Measurements from ENCODE around the gene RIBC1.
"Not testable (repeated sequence)": the region's sequence is repeated elsewhere in the genome, so short reads cannot be mapped to it uniquely, and the experiment has no call there.

Gene RIBC1

DNA sequence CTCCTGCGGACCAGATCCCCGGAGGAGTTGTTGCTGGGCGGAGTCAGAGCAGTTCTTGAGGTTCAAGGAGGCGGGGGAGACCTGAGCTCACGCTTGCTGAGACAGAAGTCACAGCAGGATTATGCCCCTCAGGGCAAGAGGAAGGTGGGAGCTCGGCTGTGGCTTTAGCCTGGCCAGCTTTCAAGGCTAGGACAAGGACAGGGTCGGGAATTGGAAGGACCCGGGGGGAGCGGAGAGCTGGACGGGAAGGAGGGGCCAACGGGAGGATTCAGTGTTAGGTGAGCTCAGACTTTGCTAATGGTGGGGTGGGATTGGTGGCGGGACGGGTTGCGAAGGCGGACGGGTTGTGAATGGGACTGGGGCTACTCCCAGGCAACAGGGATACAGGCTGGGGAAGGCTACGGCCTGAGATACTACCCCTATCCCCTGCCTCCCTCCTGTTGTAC lies at the start of gene RIBC1:
TSS of gene RIBC1 (plus strand) at position 13 of the 446 bp plus-strand sequence. CDS start 3,404 bp downstream, outside the sequence.
- DNase-seq (ENCODE audit: low spot score) = no peak

DNA sequence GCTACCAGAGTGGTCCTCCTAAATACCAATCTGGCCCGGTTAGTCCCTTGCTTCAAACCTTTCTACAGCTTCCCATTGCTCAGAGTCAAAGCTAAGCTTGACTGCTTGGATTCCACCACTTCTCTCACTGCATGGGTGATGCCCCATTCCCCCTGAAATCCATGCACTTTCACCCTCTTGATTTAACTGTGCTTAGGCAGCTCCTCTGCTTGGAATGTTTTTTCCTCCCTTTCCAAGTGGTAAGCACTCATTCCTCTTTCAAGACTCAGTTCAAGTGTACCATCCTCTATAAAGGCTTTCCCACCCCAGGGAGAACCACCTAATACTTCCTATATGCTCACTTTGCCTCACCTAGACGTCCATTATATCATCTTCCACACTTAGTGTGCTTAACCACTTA lies 49.4 kb upstream of the RIBC1 start:
- no peak for DNase-seq (ENCODE audit: low spot score)

DNA sequence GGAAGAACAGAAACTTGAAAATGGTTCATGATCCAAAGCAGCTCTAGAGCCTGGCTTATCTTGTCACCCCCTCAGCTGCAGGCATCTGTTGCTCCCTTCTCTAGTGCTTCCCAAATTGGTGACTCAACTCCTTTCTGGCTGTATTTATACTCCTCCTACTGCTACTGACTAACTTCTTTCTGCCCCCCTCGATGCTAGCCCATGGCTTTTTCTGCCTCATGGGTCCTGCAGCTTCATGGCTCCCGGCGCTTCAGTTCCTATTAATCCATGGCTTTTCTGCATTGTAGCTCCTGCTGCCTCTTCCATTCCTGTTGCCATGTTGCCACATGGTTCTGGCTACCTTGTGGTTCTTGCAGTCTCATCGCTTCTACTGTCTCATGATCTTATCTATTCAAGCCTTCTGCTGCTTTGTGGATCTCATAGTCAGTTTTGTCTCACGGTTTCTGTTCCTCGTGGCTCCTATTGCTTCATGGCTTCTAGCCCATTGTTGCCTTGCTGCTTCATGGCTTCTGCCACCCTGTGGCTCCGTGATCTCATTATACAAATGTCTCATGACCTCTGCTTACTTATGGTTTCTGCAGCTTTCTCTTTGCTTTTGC lies 48.4 kb upstream of the RIBC1 start:
- no peak for DNase-seq (ENCODE audit: low spot score)

DNA sequence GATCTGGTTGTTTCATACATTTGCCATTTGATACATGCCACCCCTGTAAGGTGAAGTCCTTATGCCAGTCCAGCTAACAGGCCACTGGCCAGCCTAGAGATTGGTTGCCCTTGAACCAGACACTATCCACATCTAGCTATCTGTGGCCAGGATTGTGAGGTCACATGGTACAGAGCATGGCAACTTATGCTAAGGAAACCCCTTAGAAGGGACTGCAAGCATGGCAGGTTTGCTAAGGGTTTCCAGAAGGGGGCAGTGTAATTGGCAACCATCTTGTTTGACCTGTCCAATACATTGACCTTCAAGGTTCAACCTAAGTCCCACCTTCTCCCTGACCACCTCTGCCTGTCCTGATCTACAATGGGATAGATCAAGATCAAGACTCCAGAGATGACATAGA lies 47.8 kb upstream of the RIBC1 start:
- no peak for DNase-seq (ENCODE audit: low spot score)

DNA sequence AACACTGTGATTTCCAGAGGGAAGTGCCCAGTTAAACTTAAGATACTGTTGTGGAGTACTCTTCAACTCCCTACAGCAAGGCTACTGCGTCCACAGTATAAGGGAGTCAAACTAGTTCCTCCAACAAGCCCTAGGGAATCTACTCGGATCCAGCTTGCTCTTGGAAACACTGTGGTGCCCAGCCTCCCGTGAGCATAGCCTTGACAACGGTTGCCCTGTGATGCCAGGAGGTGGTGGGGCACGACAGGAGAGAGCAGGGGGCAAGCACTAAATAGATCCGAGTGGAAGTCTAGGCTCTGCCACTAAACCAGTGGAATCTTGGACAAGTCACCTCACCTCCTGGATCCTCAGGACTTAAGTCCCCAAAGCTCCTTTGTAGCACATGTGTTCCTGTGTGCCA lies 45.8 kb upstream of the RIBC1 start:
- no peak for DNase-seq (ENCODE audit: low spot score)

DNA sequence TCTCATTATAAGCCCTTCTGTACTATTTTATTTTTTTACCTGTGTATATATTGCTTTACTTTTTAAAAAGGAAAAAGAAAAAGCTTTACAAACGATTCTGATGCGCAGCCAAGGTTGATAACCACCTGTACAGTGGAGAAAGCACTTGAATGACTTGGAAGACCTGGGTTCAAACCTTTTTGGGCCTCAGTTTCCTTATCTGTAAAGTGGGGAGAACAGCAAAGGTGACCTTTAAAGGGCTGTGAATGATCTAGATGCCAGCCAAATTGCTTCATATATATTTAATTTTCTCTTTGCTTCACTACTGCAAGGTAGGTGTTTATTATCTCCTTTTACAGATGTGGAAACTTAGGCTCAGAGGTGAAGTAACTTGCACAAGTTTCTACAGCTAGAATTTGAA lies 45.2 kb upstream of the RIBC1 start:
- no peak for DNase-seq (ENCODE audit: low spot score)

DNA sequence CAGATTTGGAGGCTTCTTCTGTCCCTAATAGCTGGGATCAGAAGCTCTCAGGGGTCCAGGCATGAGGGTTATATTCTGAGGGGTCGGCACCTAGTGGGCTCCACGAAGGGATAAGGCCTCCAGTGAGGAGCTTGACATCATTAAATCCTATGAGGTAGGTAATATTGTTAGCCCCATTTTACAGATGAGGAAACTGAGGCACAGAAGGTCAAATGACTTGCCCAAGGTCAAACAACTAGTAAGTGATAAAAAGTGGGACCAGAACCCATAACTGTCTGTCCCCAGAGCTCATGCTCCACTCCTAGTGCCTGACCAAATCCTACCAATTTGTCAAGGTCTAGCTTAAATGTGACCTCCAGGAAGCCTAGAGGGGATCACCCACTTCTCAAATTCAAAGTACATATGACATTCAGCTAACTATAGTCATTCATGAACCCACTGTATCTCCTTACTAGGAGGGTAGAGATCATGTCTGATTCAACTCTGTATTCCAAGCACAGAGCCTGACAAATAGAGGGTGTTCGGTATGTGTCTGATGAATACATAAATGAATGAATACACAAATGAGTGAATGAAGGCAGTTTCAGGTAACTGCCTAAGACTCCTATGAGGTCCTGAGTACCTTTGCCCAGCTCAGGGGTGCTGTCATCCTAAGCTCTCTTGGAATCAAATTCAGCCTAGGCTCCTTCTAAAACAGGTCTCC lies 43.5 kb upstream of the RIBC1 start:
- DNase-seq (ENCODE audit: low spot score) = no peak

DNA sequence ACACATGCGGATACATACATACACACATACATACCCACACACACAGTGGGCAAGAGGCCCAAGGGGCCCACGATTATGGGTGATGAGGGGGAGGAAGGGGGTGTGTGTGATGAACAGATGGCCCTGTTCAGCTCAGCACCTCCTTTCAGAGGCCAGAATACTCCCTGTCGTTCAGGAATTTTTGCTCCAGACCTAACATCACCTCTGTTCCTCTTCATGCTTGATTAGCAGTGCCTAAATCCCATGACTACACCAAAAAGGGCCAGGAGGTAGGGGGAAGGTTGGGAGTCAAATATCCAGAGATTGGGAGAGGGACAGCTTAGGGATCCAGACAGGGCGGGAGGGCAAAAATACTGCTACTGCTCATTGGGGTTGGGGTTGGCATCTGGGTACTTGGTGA lies 42.9 kb upstream of the RIBC1 start:
- no peak for DNase-seq (ENCODE audit: low spot score)

DNA sequence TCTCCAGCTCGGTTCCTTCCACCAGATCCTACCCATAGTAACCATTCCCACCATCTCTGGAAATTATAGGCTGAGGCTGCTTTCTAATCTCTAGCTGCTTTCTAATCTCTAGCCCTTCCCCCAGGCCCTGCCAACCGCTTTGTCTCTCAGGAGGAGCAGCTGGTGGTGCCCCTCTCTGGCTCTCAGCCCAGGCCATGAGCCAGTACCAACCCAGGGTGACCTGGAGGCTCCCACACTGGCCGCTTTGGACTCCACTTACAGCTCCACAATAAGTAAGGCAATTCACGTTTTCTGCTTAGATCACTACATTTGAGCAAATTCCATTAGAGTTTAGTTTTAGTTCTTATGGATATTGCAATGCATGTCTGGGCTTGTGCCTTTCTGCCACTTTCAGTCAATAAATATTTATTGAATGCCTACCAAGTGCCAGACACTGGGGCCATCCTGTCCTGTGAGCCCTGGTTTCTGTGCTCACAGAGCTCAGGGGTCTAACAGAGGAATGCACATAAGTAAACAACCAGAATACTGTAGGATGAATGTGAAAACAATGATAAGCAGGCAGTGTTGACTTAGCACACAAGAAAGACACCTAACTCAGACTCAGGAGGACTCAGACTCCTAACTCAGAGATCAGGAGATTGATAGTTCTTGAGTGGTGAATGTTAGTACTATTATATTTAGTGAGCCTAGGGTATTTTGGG lies 39.1 kb upstream of the RIBC1 start:
- no peak for DNase-seq (ENCODE audit: low spot score)

DNA sequence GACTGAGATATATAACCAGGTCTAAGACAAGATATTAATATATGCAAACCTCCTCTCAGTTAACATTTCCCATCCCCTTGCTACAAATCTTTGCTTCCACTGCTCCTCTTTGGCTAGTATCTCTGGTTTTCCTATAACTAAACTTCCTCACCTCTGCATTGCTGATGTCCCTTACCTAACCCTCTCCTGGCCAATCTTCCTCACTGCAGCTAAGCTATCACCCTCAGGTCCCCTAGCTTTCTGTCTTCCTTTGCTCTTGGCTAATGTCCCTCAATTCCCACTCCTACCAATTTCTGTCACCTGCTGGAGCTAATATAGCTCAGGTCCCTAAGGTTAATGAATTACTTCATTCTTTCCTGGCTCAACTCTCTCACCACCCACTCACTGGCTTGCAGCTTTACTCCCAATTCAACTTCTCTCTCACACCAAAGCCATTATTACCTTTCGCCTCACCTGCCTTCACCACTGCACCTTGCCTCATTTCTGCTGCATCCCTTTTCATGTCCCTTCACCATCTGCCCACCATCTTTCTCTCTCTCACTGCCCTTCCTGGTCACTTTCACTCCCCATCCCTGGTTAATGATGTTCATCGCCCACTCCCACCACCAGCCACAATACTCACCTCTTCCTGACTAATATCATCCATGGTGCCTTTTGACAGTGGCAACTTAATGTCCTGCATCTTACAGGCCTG lies 26.9 kb upstream of the RIBC1 start:
- no peak for DNase-seq (ENCODE audit: low spot score)

DNA sequence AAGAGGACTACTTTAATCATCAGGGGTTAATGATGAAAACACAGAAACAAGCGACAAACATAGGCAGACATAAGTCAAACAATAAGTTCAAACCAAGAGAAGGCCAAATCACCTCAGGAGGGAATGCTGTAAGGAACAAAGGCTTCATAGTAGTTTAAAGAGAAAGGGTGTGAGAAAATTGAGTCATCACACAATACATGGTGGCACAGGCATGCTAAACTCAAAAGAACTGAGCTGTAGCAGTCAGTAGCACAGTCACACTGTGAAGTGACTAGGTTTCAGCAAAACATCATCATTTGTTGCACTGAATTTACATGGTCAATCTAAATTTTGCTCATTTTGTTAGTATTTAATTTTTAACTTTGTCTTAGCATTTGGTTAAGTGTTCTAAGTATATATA lies 24.5 kb upstream of the RIBC1 start:
- DNase-seq (ENCODE audit: low spot score) = no peak

DNA sequence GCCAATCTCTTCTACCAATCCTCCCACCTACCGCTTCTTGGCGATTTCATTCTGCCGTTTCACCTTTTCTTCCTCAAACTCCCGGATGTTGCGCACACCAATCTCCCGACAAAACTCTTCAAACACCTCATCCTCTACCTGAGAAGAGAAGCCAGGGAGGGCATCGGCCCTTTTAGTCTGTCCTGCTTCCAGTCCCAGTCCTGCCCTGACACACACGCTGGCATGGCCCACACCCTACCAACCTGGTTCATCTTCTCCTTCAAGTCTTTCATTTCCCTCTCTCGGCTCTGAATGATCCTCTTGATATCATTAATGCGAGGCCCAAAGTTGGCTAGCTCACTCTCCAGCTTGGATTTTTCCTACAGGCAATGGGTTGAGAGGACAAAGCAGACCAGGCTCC lies 19.1 kb upstream of the RIBC1 start:
- DNase-seq (ENCODE audit: low spot score) = no peak

DNA sequence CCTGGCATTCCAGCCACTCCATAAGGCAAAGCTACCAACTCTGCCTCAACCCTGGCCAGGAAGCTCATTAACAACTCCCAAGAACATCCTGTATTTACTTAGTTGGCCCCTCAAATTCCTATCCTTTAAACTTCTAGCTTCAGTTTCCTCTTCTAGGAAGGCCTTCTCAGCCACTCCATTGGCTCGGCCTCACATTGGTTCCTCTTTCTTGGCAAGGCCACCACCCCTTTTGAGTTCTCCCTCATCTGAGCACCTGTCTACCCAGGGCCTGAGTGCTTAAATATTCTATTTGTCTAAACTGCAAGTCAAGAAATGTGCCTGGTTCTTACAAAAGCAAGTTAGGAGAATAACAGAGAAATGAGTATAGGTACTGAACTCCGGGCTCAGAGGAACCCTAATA lies 10.2 kb upstream of the RIBC1 start:
- DNase-seq (ENCODE audit: low spot score) = no peak

DNA sequence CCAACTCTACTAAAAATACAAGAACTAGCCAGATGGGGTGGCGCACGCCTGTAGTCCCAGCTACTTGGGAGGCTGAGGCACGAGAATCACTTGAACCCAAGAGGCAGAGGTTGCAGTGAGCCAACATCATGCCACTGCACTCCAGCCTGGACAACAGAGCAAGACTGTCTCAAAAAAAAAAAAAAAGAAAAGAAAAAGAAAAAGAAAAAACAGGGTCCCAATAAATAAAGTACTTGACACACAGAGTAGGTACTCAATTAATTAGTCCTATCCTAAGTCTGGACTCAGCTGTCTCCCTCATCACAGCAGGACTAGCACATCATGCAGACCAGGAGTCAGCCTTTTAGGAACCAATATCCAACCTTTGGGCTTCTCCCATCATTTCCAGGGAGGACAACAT lies 2.3 kb upstream of the RIBC1 start:
- not testable (repeated sequence) for DNase-seq (ENCODE audit: low spot score)

DNA sequence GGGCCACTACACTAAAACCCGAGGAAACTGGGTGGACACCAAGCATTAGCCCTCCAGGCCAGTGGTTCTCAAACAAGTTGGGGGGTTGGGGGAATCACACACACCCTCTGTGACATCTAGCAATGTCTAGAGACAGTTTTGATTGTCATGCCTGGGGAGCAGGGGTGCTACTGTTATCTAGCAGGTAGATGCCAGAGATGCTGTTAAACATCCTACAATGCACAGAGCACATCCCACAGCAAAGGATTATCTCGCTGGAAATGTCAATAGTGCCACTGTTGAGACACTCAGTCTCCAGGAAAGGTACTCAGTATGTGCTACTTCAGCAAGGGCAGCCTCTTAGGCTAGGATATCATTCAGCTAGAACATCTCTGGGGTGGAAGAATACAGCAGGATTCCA lies 1.5 kb upstream of the RIBC1 start:
- no peak for DNase-seq (ENCODE audit: low spot score)

DNA sequence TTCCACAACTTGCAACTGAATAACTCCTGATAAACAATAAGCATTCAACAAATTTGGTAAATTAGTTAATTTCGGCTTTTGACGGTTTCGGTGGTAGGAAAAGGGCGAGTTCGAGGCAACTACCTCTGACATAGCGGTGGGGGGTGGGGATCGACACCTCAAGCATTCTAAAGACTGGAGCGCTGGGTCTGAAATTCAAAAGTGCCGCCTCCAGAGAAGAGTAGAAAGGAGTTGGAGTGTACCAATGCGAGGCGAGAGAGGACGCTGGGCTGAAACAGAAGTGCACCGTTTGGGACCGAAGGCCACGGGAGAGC lies 944 bp upstream of the RIBC1 start:
- DNase-seq (ENCODE audit: low spot score) = no peak

DNA sequence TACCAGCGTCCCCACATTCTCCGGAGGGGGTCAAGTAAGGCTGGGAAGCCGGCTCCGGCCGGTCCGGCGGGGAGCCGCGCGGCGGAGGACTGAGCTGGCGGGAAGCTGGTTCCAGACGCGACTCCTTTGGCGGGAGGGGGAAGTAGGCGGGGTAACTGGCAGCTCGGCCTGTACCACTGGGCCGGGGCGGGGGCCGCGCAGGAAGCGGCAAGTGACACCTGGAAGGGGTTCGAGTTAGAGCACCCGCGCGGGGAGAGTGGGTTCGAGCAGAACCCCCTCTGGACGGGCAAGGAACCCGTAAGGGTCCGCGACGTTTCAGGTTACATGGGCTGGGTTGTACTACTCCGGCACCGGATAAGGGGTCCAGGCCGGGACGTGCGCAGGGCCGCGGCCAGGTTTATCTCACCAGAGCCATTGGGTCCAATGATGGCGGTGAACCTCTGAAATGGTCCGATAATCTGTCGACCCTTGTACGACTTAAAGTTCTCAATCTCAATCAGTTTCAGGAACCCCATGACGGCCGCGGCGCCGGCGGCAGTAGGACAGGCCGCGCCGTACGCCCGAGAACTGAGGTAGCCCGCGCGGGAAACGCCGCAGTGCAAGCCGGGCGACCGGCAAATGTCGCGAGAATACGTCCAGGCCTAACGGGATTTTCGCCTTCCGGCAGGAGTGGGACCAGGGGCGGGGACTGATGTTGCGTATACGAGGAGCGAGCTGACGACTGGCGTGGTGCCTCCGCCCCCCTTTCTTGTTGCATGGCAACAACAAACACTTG lies 400 bp upstream of the RIBC1 start, which contains the start of gene SMC1A:
TSS of gene SMC1A (minus strand) at position 569 of the 775 bp plus-strand sequence. CDS start at position 515, 54 bp downstream.
- peak; percentile 88 for DNase-seq (ENCODE audit: low spot score)

DNA sequence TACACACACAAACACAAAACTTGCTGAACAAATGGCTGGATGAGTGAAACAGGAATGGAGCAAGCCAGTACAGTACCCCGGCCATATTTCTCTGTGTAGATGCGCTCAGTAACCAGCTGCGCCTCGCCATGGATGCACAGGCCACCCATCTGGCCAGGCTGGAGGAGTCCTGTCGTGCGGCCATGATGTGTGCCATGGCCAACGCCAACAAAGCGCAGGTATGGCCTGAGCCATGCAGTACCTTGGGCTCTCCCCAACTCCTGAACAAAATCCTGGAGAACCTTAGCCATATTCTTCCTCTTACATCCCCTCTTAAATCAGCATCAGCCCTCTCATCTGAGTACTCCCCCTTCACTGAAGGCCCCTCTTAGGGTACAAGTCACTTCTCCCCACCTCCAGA lies 7.1 kb downstream of the RIBC1 start:
- DNase-seq (ENCODE audit: low spot score) = no peak

DNA sequence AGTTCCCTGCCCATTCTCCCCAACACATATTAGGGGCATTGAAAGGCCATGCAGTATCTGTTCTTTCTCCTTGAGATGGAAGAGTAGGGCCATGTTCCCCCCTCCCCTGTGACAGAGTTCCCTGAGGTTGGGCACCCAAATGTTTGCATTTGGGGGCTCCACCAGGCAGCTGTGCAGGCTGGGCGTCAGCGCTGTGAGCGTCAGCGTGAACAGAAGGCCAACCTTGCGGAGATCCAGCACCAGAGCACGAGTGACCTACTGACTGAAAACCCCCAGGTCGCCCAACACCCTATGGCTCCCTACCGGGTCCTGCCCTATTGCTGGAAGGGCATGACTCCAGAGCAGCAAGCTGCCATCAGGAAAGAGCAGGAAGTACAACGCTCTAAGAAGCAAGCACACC lies 7.6 kb downstream of the RIBC1 start:
- DNase-seq (ENCODE audit: low spot score) = no peak

DNA sequence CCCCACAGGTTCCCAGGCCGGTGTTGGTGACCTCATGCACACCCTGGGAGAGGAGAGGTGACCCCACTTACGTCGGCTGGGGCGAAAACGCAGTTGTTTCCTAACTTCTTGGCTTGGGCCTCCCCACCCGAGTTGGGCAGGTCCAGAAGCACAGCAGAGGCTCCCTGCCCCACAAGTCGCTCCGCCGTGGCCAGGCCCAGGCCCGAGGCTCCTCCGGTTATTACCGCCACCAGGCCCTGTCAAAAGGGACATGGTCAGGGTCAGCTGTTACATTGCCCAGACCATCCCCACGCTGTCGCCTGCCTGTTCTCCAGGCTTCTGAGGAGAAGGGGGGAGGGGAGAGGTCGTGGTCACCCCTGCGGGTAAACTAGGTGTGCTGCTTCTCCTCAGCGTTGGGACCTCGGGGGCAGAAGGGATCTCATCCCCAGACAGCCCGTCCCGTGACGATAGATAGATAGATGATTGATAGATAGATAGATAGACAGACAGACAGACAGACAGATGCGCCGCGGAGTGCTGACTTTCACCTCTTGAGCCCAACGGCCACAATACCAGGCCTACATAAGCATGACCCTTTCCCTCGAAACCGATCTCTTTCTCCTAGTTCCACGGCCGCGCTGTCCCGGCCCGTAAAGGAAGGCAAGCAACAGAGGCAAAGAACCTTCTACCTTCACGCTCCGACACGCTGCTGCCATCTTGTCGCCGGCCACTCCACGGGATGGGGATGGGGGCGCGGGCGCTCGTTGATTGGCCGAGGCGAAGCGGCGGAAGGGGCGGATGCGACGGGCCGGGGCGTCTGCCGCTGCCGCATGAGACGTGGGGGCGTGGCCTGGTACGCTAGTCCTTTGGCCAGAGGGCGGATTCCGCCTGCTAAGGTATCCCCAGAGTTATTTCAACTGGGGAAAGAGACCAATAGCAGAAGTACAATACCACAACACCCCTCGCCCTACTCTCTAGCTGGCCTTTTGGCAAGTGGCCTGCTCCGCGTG lies 11.3 kb downstream of the RIBC1 start, which contains the start of gene HSD17B10:
TSS of gene HSD17B10 (minus strand) at position 720 of the 989 bp plus-strand sequence. CDS start at position 695, 25 bp downstream.
- peak; percentile 83 for DNase-seq (ENCODE audit: low spot score)

DNA sequence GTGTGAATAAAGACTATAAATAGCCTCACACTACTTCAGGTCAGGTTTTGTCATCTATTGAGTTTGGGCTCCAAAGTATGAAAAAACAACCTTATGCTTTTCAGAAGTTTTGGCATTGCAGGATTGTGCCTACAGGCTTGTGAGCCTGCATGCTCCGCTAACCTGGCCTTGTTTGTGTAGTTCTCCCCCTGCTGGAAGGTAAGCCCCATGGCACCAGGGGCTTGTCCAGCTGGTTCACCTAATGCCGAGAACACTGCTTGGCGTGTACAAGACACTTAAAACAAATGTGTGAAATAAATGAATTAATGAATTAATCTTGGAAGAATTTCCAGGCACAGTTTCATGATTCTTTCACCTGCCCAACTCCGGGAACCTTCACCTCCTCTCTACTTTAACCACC lies 13.3 kb downstream of the RIBC1 start:
- DNase-seq (ENCODE audit: low spot score) = peak; percentile 74

Measured in HuH-7 (cell line).